HepG2 (cell line): ENCODE results near the gene E2F3.

Experiments used
- HDAC6 ChIP-seq: fragments of 200-600 bp; sonication (generic); IDR thresholded peaks from 2 replicates; pipeline ENCODE4 v1.7.0; 2017; ENCODE audit warnings: mild to moderate bottlenecking, antibody characterized with exemption, low read length, low read depth
- MAZ ChIP-seq, 2 experiments: sonication (generic) in 1 of 2; formaldehyde crosslinking in 1 of 2; IDR thresholded peaks; 2 replicates each; pipeline versions ENCODE4 v1.5.0 to v1.6.1; 2012 to 2020; ENCODE audit warnings: low read depth in 2 of 2, mild to moderate bottlenecking in 2 of 2, borderline replicate concordance in 1 of 2, improper control_type of control experiment in 1 of 2, low read length in 1 of 2, missing genetic modification reagents in 1 of 2, moderate library complexity in 1 of 2
- RELA ChIP-seq: sonication (generic); formaldehyde crosslinking; IDR thresholded peaks from 2 replicates; pipeline ENCODE4 v1.4.0; 2020; ENCODE audit warnings: missing genetic modification reagents
- RXRA ChIP-seq: sonication (generic); formaldehyde crosslinking; IDR thresholded peaks from 2 replicates; pipeline ENCODE4 v1.5.1; 2020; ENCODE audit warnings: missing genetic modification reagents
- SPEN ChIP-seq: sonication (generic); formaldehyde crosslinking; IDR thresholded peaks from 2 replicates; pipeline ENCODE4 v1.5.1; 2020; ENCODE audit warnings: low read depth, mild to moderate bottlenecking, missing genetic modification reagents
- TAF1 ChIP-seq: sonication (generic); formaldehyde crosslinking; IDR thresholded peaks from 2 replicates; pipeline ENCODE4 v1.4.0; 2020; ENCODE audit warnings: missing genetic modification reagents
- TARDBP ChIP-seq: sonication (generic); formaldehyde crosslinking; IDR thresholded peaks from 2 replicates; pipeline ENCODE4 v1.8.0; 2022; ENCODE audit warnings: mild to moderate bottlenecking, missing genetic modification reagents
- ZBTB38 ChIP-seq: sonication (generic); formaldehyde crosslinking; IDR thresholded peaks from 2 replicates; pipeline ENCODE4 v1.5.1; 2020; ENCODE audit warnings: mild to moderate bottlenecking, missing genetic modification reagents
- ZFP1 ChIP-seq: IDR thresholded peaks from 2 replicates; pipeline ENCODE4 v1.6.1; 2016
- ZNF792 ChIP-seq: IDR thresholded peaks from 2 replicates; pipeline ENCODE4 v1.6.1; 2016
- TF ChIP-seq, protein P1 (sequence below): sonication (generic); formaldehyde crosslinking; IDR thresholded peaks from 2 replicates; pipeline ENCODE4 v1.5.0; 2020; ENCODE audit warnings: mild to moderate bottlenecking, missing genetic modification reagents, moderate library complexity
- TF ChIP-seq, protein P2 (sequence below): sonication (generic); formaldehyde crosslinking; IDR thresholded peaks from 2 replicates; pipeline ENCODE4 v1.8.0; 2022; ENCODE audit warnings: mild to moderate bottlenecking, missing genetic modification reagents
- TF ChIP-seq, protein P3 (sequence below): sonication (generic); formaldehyde crosslinking; IDR thresholded peaks from 2 replicates; pipeline ENCODE4 v1.8.0; 2023; ENCODE audit warnings: mild to moderate bottlenecking, missing genetic modification reagents

DNA sequence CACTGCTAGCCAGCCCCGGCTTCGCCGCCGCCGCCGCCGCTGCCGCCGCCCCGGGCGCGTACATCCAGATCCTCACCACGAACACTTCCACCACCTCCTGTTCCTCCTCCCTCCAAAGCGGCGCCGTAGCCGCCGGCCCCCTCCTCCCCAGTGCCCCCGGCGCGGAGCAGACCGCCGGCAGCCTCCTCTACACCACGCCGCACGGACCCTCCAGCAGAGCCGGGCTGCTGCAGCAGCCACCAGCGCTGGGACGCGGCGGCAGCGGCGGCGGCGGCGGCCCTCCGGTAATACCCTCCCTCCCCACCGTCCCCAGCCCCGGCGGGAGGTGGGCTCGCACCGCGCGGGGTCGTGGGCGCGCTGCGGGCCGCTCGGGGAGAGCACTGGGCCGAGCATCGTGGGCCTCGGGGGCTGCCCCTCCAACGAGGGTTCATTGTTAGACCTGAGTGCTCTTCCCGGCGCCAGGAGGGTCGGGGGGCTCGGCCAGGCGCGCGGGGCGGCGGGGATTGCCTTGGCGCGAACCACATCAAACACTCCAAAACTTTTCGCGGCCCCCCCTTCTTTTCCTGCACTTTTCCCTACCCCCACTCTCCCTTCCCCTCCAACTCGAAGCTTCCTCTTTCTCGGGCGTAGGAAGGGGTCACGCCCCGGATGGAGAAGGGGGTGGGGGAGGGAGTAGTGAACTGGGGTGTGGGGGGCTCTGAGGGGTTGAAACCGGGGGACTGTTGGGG lies 827 bp downstream of the E2F3 start:
- TF ChIP-seq, protein P1, sequence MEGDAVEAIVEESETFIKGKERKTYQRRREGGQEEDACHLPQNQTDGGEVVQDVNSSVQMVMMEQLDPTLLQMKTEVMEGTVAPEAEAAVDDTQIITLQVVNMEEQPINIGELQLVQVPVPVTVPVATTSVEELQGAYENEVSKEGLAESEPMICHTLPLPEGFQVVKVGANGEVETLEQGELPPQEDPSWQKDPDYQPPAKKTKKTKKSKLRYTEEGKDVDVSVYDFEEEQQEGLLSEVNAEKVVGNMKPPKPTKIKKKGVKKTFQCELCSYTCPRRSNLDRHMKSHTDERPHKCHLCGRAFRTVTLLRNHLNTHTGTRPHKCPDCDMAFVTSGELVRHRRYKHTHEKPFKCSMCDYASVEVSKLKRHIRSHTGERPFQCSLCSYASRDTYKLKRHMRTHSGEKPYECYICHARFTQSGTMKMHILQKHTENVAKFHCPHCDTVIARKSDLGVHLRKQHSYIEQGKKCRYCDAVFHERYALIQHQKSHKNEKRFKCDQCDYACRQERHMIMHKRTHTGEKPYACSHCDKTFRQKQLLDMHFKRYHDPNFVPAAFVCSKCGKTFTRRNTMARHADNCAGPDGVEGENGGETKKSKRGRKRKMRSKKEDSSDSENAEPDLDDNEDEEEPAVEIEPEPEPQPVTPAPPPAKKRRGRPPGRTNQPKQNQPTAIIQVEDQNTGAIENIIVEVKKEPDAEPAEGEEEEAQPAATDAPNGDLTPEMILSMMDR (CRISPR knock-in tag) = no peak
- TF ChIP-seq RXRA (CRISPR knock-in tag) = no peak
- TF ChIP-seq TAF1 (CRISPR knock-in tag) = no peak
- no peak for TF ChIP-seq HDAC6
- TF ChIP-seq SPEN (CRISPR knock-in tag) = no peak
- TF ChIP-seq RELA (CRISPR knock-in tag) = no peak; the same call in 1 of the 2 replicates
- no peak for TF ChIP-seq ZFP1 (CRISPR knock-in tag)
- TF ChIP-seq MAZ (IDR thresholded peaks at IDR 0.05; ENCODE audit: borderline replicate concordance, low read depth, low read length) = no peak
- peak; percentile 6; the same call in 1 of the 2 replicates for TF ChIP-seq MAZ (CRISPR knock-in tag; IDR thresholded peaks at IDR 0.05; ENCODE audit: low read depth)
- TF ChIP-seq ZBTB38 = no peak
- TF ChIP-seq, protein P2, sequence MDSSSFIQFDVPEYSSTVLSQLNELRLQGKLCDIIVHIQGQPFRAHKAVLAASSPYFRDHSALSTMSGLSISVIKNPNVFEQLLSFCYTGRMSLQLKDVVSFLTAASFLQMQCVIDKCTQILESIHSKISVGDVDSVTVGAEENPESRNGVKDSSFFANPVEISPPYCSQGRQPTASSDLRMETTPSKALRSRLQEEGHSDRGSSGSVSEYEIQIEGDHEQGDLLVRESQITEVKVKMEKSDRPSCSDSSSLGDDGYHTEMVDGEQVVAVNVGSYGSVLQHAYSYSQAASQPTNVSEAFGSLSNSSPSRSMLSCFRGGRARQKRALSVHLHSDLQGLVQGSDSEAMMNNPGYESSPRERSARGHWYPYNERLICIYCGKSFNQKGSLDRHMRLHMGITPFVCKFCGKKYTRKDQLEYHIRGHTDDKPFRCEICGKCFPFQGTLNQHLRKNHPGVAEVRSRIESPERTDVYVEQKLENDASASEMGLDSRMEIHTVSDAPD (CRISPR knock-in tag) = no peak
- TF ChIP-seq TARDBP (CRISPR knock-in tag) = no peak
- TF ChIP-seq, protein P3, sequence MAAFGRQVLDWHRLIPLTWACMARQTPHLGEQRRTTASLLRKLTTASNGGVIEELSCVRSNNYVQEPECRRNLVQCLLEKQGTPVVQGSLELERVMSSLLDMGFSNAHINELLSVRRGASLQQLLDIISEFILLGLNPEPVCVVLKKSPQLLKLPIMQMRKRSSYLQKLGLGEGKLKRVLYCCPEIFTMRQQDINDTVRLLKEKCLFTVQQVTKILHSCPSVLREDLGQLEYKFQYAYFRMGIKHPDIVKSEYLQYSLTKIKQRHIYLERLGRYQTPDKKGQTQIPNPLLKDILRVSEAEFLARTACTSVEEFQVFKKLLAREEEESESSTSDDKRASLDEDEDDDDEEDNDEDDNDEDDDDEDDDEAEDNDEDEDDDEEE (CRISPR knock-in tag) = no peak
- TF ChIP-seq ZNF792 (CRISPR knock-in tag) = no peak
